ENCODE data around the gene DCDC2C.

The DCDC2C gene

GRCh38 chr2:3712831-3713503 lies 9.6 kb downstream of the DCDC2C start:
- DNase-seq, result no peak

- no peak for DNase-seq
Observed at GRCh38 chr2:3718679-3719078, 15.3 kb downstream of the DCDC2C start.

- DNase-seq, result no peak
Observed at GRCh38 chr2:3725002-3725401, 21.6 kb downstream of the DCDC2C start.

GRCh38 chr2:3725458-3726250 lies 22.3 kb downstream of the DCDC2C start:
- no peak for DNase-seq

GRCh38 chr2:3726511-3726910 lies 23.1 kb downstream of the DCDC2C start:
- DNase-seq, result no peak

GRCh38 chr2:3727397-3728045 lies 24.1 kb downstream of the DCDC2C start:
- no peak for DNase-seq

- DNase-seq, result no peak
Observed at GRCh38 chr2:3728104-3729054, 25.0 kb downstream of the DCDC2C start.

GRCh38 chr2:3729055-3729448 lies 25.7 kb downstream of the DCDC2C start:
- DNase-seq, result no peak

- DNase-seq, result no peak
Observed at GRCh38 chr2:3729786-3730185, 26.4 kb downstream of the DCDC2C start.

- no peak for DNase-seq
Observed at GRCh38 chr2:3730646-3731045, 27.3 kb downstream of the DCDC2C start.

- no peak for DNase-seq
Observed at GRCh38 chr2:3731829-3732228, 28.5 kb downstream of the DCDC2C start.

GRCh38 chr2:3736112-3736511 lies 32.7 kb downstream of the DCDC2C start:
- no peak for DNase-seq

- no peak for DNase-seq
Observed at GRCh38 chr2:3737128-3737527, 33.8 kb downstream of the DCDC2C start.

GRCh38 chr2:3738454-3738853 lies 35.1 kb downstream of the DCDC2C start:
- DNase-seq, result peak; percentile 27

- no peak for DNase-seq
Observed at GRCh38 chr2:3739313-3739712, 35.9 kb downstream of the DCDC2C start.

GRCh38 chr2:3741396-3741795 lies 38.0 kb downstream of the DCDC2C start:
- no peak for DNase-seq

- no peak for DNase-seq
Observed at GRCh38 chr2:3741867-3742602, 38.7 kb downstream of the DCDC2C start.

- DNase-seq, result no peak
Observed at GRCh38 chr2:3742743-3743508, 39.6 kb downstream of the DCDC2C start.

- DNase-seq, result no peak
Observed at GRCh38 chr2:3743951-3744555, 40.7 kb downstream of the DCDC2C start.

- no peak for DNase-seq
Observed at GRCh38 chr2:3745920-3746319, 42.5 kb downstream of the DCDC2C start.

Data from stimulated activated CD4-positive, alpha-beta T cell treated with anti-CD3 and anti-CD28 coated beads, Interleukin-15, amount 100 ng/mL, for 24 hours (primary cell).